Smooth muscle cell (in vitro differentiated cells): ENCODE measurements around the gene HRH3. TPM values are rescaled to one million over a fixed set of nuclear protein-coding genes. Genes with fewer than 3 reads are reported as not detected.

Experiments used
- DNase-seq: peaks from one replicate; lab custom pipeline; 2025; ENCODE audit not compliant: unreplicated experiment; lab: John Stamatoyannopoulos, UW
- H2AFZ ChIP-seq: fragments of 200-600 bp; sonication (generic); 2 replicates; pipeline ENCODE4 v1.6.0; 2016; ENCODE audit warnings: antibody characterized with exemption, low read depth, mild to moderate bottlenecking
- H3F3A ChIP-seq: fragments of 200-600 bp; sonication (generic); 2 replicates; pipeline ENCODE4 v1.6.0; 2017; ENCODE audit warnings: antibody characterized with exemption, low read depth
- H3K27ac ChIP-seq: fragments of 200-600 bp; sonication (generic); 2 replicates; pipeline ENCODE4 v1.5.1; 2016; ENCODE audit warnings: low read depth, mild to moderate bottlenecking
- H3K27me3 ChIP-seq: fragments of 200-600 bp; sonication (generic); 2 replicates; pipeline ENCODE4 v1.6.1; 2016; ENCODE audit warnings: low read depth, mild to moderate bottlenecking
- H3K36me3 ChIP-seq: fragments of 200-600 bp; sonication (generic); 2 replicates; pipeline ENCODE4 v1.5.1; 2016; ENCODE audit warnings: low read depth
- H3K4me1 ChIP-seq: fragments of 200-600 bp; sonication (generic); 2 replicates; pipeline ENCODE4 v1.5.1; 2016; ENCODE audit warnings: low read depth
- H3K4me2 ChIP-seq: fragments of 200-600 bp; sonication (generic); 2 replicates; pipeline ENCODE4 v1.6.0; 2016; ENCODE audit warnings: mild to moderate bottlenecking
- H3K4me3 ChIP-seq: fragments of 200-600 bp; sonication (generic); 2 replicates; pipeline ENCODE4 v1.5.1; 2016; ENCODE audit warnings: mild to moderate bottlenecking
- H3K79me2 ChIP-seq: fragments of 200-600 bp; sonication (generic); 2 replicates; pipeline ENCODE4 v1.6.0; 2016; ENCODE audit warnings: low read depth, mild to moderate bottlenecking
- H3K9ac ChIP-seq: fragments of 200-600 bp; sonication (generic); 2 replicates; pipeline ENCODE4 v1.6.0; 2016; ENCODE audit warnings: low read depth
- H3K9me3 ChIP-seq: fragments of 200-600 bp; sonication (generic); replicated peaks from 2 replicates; pipeline ENCODE4 v1.5.1; 2016; ENCODE audit warnings: low read depth
- H4K20me1 ChIP-seq: fragments of 200-600 bp; sonication (generic); 2 replicates; pipeline ENCODE4 v1.6.0; 2016; ENCODE audit warnings: low read depth
- CTCF ChIP-seq: fragments of 200-600 bp; sonication (generic); IDR thresholded peaks from 2 replicates; pipeline ENCODE4 v1.5.1; 2017; ENCODE audit warnings: borderline replicate concordance, mild to moderate bottlenecking, antibody characterized with exemption; ENCODE audit not compliant: insufficient read depth, poor library complexity, severe bottlenecking
- WGBS: methylation state at CpG from one replicate; pipeline ENCODE4 v1.1.7; 2016; ENCODE audit warnings: low lambda C conversion rate; 5-methylcytosine and 5-hydroxymethylcytosine counted together
- polyA plus RNA-seq: library from polyadenylated mRNA; unstranded; fragments of >200 nt; fragmentation: Nextera tagmentation; extraction: Ambion mirVana; gene quantifications from 2 replicates; pipeline ENCODE4 v1.2.1, GENCODE V29; 2016
- total RNA-seq: library from RNA; depleted of rRNA; stranded (reverse); fragments of >200 nt; gene quantifications from 2 replicates; pipeline ENCODE4 v1.2.3, GENCODE V29; 2014

Gene HRH3
- total and polyA plus RNA-seq, 2 experiments from 2014 or later, result not detected

DNA sequence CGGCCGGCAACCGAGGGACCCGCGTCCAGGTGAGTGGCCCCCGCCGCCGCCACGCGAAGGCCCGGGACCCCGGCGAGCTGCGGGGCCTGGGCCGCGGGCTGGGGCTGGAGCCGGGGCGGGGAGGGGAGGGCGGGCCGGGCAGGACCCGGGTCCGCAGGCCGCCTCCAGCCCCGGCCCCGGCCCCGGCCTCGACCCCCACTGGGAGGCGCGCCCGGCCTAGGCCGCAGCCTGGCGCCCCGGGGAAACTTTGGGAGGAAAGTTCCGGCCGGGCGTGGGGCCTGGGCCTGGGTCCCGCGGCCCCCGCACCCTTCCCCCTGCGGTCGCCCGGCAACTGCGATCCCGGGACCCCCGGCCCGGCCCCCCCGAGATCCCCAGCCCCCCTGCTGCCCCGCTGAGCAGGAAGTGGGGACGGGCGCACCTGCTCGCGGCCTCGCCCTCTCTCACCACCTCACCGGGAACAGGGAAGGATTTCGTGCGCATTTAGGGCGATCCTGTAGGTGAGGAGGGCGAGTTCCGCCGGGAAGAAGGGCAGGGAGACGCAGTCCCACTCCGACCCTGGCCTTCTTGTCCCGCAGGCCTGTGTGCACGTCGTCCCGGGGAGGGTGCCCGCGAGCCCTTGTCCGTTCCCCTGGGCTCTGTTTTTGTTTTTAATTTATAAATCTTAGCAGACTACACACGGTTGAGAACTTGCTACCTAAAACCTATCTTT is 18.6 kb upstream of the HRH3 start:
- 2% methylated on average over 32 of the region's 70 CpGs for WGBS
- Histone ChIP-seq H3K9me3 (no peaks in the 10 kb centered on the region), H3K4me2 (peak overlapping the region; percentile 94), H3K4me3 (peak overlapping the region; percentile 64), H3K27ac (peak overlapping the region; percentile 70), H3K27me3 (no peaks in the 10 kb centered on the region), H2AFZ (no peak overlapping the region), H4K20me1 (peaks cover 48% of the 10 kb centered on the region), H3K36me3 (no peaks in the 10 kb centered on the region), H3K9ac (peak overlapping the region; percentile 97), H3K4me1 (peaks cover 14% of the 10 kb centered on the region), H3F3A (no peaks in the 10 kb centered on the region), H3K79me2 (peaks cover 51% of the 10 kb centered on the region)
- no peak for TF ChIP-seq CTCF
- DNase-seq, result no peak

- peak within 1 kb of the TSS; percentile 78 for H2AFZ ChIP-seq
- peak within 1 kb of the TSS; percentile 97 for H3K9ac ChIP-seq
- peaks cover 44% of the 10 kb centered on the region for H3K79me2 ChIP-seq
- no peak for TF ChIP-seq CTCF
- peak within 1 kb of the TSS; percentile 94 for H3K4me2 ChIP-seq
- H3F3A ChIP-seq, result no peaks in the 10 kb centered on the region
- H3K4me3 ChIP-seq, result peak within 1 kb of the TSS; percentile 64
- peak within 1 kb of the TSS; percentile 70 for H3K27ac ChIP-seq
- H4K20me1 ChIP-seq, result peaks cover 40% of the 10 kb centered on the region
- peaks cover 14% of the 10 kb centered on the region for H3K4me1 ChIP-seq
- WGBS, result 6% methylated on average over 28 of the region's 55 CpGs
- no peaks in the 10 kb centered on the region for H3K36me3 ChIP-seq
- DNase-seq, result peak; percentile 97
- no peaks in the 10 kb centered on the region for H3K9me3 ChIP-seq
- no peaks in the 10 kb centered on the region for H3K27me3 ChIP-seq
Observed at GRCh38 chr20:62237801-62238568, 17.9 kb upstream of the HRH3 start, which contains the start of gene OSBPL2. OSBPL2 (plus strand) TSS chr20:62238521; CDS start chr20:62256185, 17,664 bp downstream.

DNA sequence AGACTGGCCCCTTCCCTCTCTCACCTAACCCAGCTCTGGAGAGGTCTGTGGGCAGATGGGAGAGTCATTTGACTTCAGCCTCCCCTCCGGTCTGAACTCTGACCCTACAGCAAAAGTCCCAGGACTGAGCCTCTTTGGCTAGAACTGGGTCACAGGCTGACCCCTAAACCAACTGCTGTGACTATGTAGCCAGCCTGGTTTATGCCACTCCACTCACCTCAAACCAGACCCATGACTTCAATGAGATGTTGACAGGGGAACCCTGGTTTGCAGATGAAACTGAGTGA is 17.4 kb upstream of the HRH3 start:
- H4K20me1 ChIP-seq, result peaks cover 35% of the 10 kb centered on the region

More for the DNA sequence above, 17.4 kb upstream of the HRH3 start:
- no peaks in the 10 kb centered on the region for H3F3A ChIP-seq
- H3K4me1 ChIP-seq, result peaks cover 14% of the 10 kb centered on the region
- peak overlapping the region; percentile 83 for H3K4me2 ChIP-seq
- H3K36me3 ChIP-seq, result no peaks in the 10 kb centered on the region
- H3K27ac ChIP-seq, result no peak overlapping the region
- DNase-seq, result no peak
- H3K27me3 ChIP-seq, result no peaks in the 10 kb centered on the region
- peak overlapping the region; percentile 78 for H2AFZ ChIP-seq
- 86% methylated on average over 1 of the region's 1 CpG for WGBS
- TF ChIP-seq CTCF, result no peak
- peaks cover 39% of the 10 kb centered on the region for H3K79me2 ChIP-seq
- H3K4me3 ChIP-seq, result peak overlapping the region; percentile 43
- no peaks in the 10 kb centered on the region for H3K9me3 ChIP-seq
- H3K9ac ChIP-seq, result no peak overlapping the region
